GM12892 (cell line): ENCODE measurements around the gene ADGRD2.

Experiments
- POLR2A ChIP-seq: IDR thresholded peaks from 2 replicates; pipeline ENCODE4 v1.6.1; 2011; ENCODE audit warnings: low read depth, low read length, control low read depth
- POLR2AphosphoS5 ChIP-seq: IDR thresholded peaks from 2 replicates; pipeline ENCODE4 v1.6.1; 2011; ENCODE audit warnings: low read depth, low read length, control low read depth
- TAF1 ChIP-seq: IDR thresholded peaks from 2 replicates; pipeline ENCODE4 v1.6.1; 2011; ENCODE audit warnings: low read depth, mild to moderate bottlenecking, control low read depth, low read length, borderline replicate concordance

- TF ChIP-seq POLR2AphosphoS5 (no peak), POLR2A (no peak), TAF1 (no peak)
Measured at GRCh38 chr9:124412228-124412575, 38.0 kb upstream of the ADGRD2 start.
